SU-DHL-6 (cell line): ENCODE measurements around the gene FRMPD4.

Experiments used
- H2AFZ ChIP-seq: fragments of 200-600 bp; sonication (generic); 2 replicates; pipeline ENCODE4 v1.6.1; 2014; ENCODE audit warnings: low read depth, mild to moderate bottlenecking, moderate library complexity, mixed read lengths, antibody characterized with exemption, low read length; ENCODE audit not compliant: severe bottlenecking
- H3F3A ChIP-seq: fragments of 200-600 bp; shearing (Covaris generic); 2 replicates; pipeline ENCODE4 v1.6.0; 2016; ENCODE audit warnings: antibody characterized with exemption, mild to moderate bottlenecking; ENCODE audit not compliant: insufficient read depth
- H3K27ac ChIP-seq: fragments of 200-600 bp; sonication (generic); 2 replicates; pipeline ENCODE4 v1.5.1; 2016; ENCODE audit warnings: low read depth, mild to moderate bottlenecking, low read length, moderate library complexity, mixed read lengths
- H3K27me3 ChIP-seq: fragments of 200-600 bp; sonication (generic), shearing (Covaris generic); 2 replicates; pipeline ENCODE4 v1.6.0; 2014; ENCODE audit warnings: mild to moderate bottlenecking, low read length
- H3K36me3 ChIP-seq: fragments of 200-600 bp; sonication (generic); 2 replicates; pipeline ENCODE4 v1.6.1; 2014; ENCODE audit warnings: mild to moderate bottlenecking, low read length, mixed read lengths
- H3K4me2 ChIP-seq: fragments of 300-600, 200-600 bp; shearing (Covaris generic), sonication (generic); 2 replicates; pipeline ENCODE4 v1.6.0; 2014; ENCODE audit warnings: low read length, low read depth, mild to moderate bottlenecking; ENCODE audit not compliant: poor library complexity, severe bottlenecking
- H3K4me3 ChIP-seq: fragments of 200-600 bp; sonication (generic); 2 replicates; pipeline ENCODE4 v1.5.1; 2014; ENCODE audit warnings: antibody characterized with exemption, low read length, mild to moderate bottlenecking, mixed read lengths; ENCODE audit not compliant: insufficient read depth, poor library complexity, severe bottlenecking
- H3K79me2 ChIP-seq: fragments of 200-600 bp; sonication (generic); 2 replicates; pipeline ENCODE4 v1.6.1; 2014; ENCODE audit warnings: mild to moderate bottlenecking, low read length, moderate library complexity; ENCODE audit not compliant: insufficient read depth
- H3K9ac ChIP-seq: fragments of 200-600 bp; sonication (generic); 2 replicates; pipeline ENCODE4 v1.7.0; 2014; ENCODE audit warnings: mild to moderate bottlenecking, low read length
- H3K9me2 ChIP-seq: fragments of 200-600 bp; sonication (generic); replicated peaks from 2 replicates; pipeline ENCODE4 v1.6.1; 2014; ENCODE audit warnings: low read length; ENCODE audit not compliant: insufficient read depth
- H3K9me3 ChIP-seq: fragments of 200-600 bp; sonication (generic); 2 replicates; pipeline ENCODE4 v1.6.1; 2014; ENCODE audit warnings: low read length, mixed read lengths; ENCODE audit not compliant: insufficient read depth
- H4K20me1 ChIP-seq: fragments of 200-600 bp; sonication (generic); 2 replicates; pipeline ENCODE4 v1.6.1; 2014; ENCODE audit warnings: low read depth, mild to moderate bottlenecking, antibody characterized with exemption, low read length, moderate library complexity, mixed read lengths
- EZH2phosphoT487 ChIP-seq: fragments of 200-600 bp; sonication (generic), shearing (Covaris generic); conservative IDR thresholded peaks from 2 replicates; pipeline ENCODE4 v1.6.1; 2018; ENCODE audit warnings: mild to moderate bottlenecking, antibody characterized with exemption, low read length, moderate library complexity, mixed read lengths
- TF ChIP-seq, protein P1 (sequence below): fragments of 200-600 bp; sonication (generic); IDR thresholded peaks from one replicate; pipeline ENCODE4 v1.5.1; 2017; ENCODE audit warnings: antibody characterized with exemption, mild to moderate bottlenecking, low read length, moderate library complexity; ENCODE audit not compliant: insufficient read depth, poor library complexity, severe bottlenecking

The FRMPD4 gene

GRCh38 chrX:12329476-12329875 lies 191.2 kb downstream of the FRMPD4 start:
- no peaks in the 10 kb centered on the region for H4K20me1 ChIP-seq
- H3K9me2 ChIP-seq: no peaks in the 10 kb centered on the region
- no peak overlapping the region for H3K4me3 ChIP-seq
- no peak overlapping the region for H3K4me2 ChIP-seq
- no peak for TF ChIP-seq EZH2phosphoT487
- TF ChIP-seq, protein P1, sequence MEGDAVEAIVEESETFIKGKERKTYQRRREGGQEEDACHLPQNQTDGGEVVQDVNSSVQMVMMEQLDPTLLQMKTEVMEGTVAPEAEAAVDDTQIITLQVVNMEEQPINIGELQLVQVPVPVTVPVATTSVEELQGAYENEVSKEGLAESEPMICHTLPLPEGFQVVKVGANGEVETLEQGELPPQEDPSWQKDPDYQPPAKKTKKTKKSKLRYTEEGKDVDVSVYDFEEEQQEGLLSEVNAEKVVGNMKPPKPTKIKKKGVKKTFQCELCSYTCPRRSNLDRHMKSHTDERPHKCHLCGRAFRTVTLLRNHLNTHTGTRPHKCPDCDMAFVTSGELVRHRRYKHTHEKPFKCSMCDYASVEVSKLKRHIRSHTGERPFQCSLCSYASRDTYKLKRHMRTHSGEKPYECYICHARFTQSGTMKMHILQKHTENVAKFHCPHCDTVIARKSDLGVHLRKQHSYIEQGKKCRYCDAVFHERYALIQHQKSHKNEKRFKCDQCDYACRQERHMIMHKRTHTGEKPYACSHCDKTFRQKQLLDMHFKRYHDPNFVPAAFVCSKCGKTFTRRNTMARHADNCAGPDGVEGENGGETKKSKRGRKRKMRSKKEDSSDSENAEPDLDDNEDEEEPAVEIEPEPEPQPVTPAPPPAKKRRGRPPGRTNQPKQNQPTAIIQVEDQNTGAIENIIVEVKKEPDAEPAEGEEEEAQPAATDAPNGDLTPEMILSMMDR: no peak
- H3K27me3 ChIP-seq: no peaks in the 10 kb centered on the region
- H3K79me2 ChIP-seq: no peaks in the 10 kb centered on the region
- no peaks in the 10 kb centered on the region for H3F3A ChIP-seq
- H3K36me3 ChIP-seq: no peaks in the 10 kb centered on the region
- no peak overlapping the region for H3K9ac ChIP-seq
- no peaks in the 10 kb centered on the region for H3K9me3 ChIP-seq
- no peak overlapping the region for H3K27ac ChIP-seq
- no peak overlapping the region for H2AFZ ChIP-seq

GRCh38 chrX:12330841-12331240 lies 192.6 kb downstream of the FRMPD4 start:
- Histone ChIP-seq H3K27ac (no peak overlapping the region), H3K4me2 (no peak overlapping the region), H3K27me3 (no peaks in the 10 kb centered on the region), H3K36me3 (no peaks in the 10 kb centered on the region), H2AFZ (no peak overlapping the region), H3K9me3 (no peaks in the 10 kb centered on the region), H3K9ac (no peak overlapping the region), H3K4me3 (no peak overlapping the region), H4K20me1 (no peaks in the 10 kb centered on the region), H3K9me2 (no peaks in the 10 kb centered on the region), H3K79me2 (no peaks in the 10 kb centered on the region), H3F3A (no peaks in the 10 kb centered on the region)
- TF ChIP-seq, protein P1: no peak
- no peak for TF ChIP-seq EZH2phosphoT487

DNA sequence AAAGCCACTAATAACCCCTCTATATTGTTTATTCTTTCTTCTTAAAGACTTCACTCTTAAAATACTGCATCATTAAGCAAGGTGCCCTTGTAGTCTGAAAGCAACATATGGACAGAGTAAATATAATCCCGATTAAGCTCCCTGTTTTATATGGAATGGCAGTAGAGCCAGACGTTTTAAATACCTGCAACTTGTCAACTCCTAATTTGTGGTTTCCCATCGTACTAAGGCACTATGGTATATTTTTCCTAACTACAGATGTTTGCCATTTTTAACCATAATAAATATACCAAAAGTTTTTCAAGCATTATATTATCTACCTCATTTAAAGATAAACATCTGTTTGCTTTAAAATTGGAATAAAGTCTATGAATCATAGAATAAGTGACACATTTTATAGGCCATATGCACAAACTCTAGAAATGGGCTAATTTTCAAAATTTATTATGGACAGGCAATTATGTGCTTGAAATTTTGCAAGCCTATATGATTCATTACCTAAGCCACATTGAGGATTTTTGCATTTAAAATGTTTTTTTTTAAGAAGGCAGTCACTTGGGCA lies 194.6 kb downstream of the FRMPD4 start:
- Histone ChIP-seq H3K79me2 (no peaks in the 10 kb centered on the region), H4K20me1 (no peaks in the 10 kb centered on the region), H3K4me3 (no peak overlapping the region), H3K9me3 (no peaks in the 10 kb centered on the region), H3K4me2 (no peak overlapping the region), H3K36me3 (no peaks in the 10 kb centered on the region), H2AFZ (no peak overlapping the region), H3K9me2 (no peaks in the 10 kb centered on the region), H3K9ac (no peak overlapping the region), H3K27me3 (no peaks in the 10 kb centered on the region), H3K27ac (no peak overlapping the region), H3F3A (no peaks in the 10 kb centered on the region)
- TF ChIP-seq, protein P1: no peak
- TF ChIP-seq EZH2phosphoT487: no peak
